Endothelial cell of umbilical vein (primary cell): Measurements from ENCODE around the gene MBTPS2. TPM values are rescaled to one million over a fixed set of nuclear protein-coding genes. Genes with fewer than 3 reads are reported as not detected.

ENCODE experiments used
- BruUV-seq: library from RNA; stranded (reverse); fragments of 400-500 nt; replicated peaks from 2 replicates; lab custom pipeline; 2021; lab: Mats Ljungman, UMichigan
- CTCF ChIA-PET: fragments of 300-600, 350-600 bp; sonication (Branson Sonifier 250); formaldehyde crosslinking; loops from one replicate; lab custom pipeline; 2021; ENCODE audit warnings: antibody characterized with exemption, inconsistent platforms; lab: Charles Lee
- POLR2A ChIA-PET: fragments of 300-600, 350-600 bp; sonication (Branson Sonifier 250); formaldehyde crosslinking; loops from one replicate; lab custom pipeline; 2021; ENCODE audit warnings: antibody characterized with exemption, inconsistent platforms; lab: Charles Lee
- DNase-seq: peaks from one replicate; pipeline ENCODE4 v3.0.0-alpha.2; 2011; ENCODE audit warnings: low read depth, low spot score
- FAIRE-seq: peaks from 2 replicates; lab custom pipeline; 2011; peaks lifted over from hg19 to GRCh38; lab: Jason Lieb, UNC
- H2AFZ ChIP-seq: 2 replicates; pipeline ENCODE4 v1.6.0; 2012; ENCODE audit warnings: low read depth, low read length, control low read depth, inconsistent platforms
- H3K27ac ChIP-seq: 2 replicates; pipeline ENCODE4 v1.5.1; 2011; ENCODE audit warnings: low read depth, mild to moderate bottlenecking, control low read depth, low read length, moderate library complexity; ENCODE audit not compliant: insufficient read depth
- H3K27me3 ChIP-seq, 2 experiments: 2 replicates each; pipeline versions ENCODE4 v1.6.0 to v1.6.1; 2011; ENCODE audit warnings: low read length in 2 of 2, mixed read lengths in 1 of 2; ENCODE audit not compliant: control insufficient read depth in 2 of 2, insufficient read depth in 2 of 2
- H3K36me3 ChIP-seq, 2 experiments: 2 replicates in 1 of 2; 3 replicates in 1 of 2; pipeline ENCODE4 v1.5.1; 2011; ENCODE audit warnings: low read length in 2 of 2, mild to moderate bottlenecking in 1 of 2, moderate library complexity in 1 of 2; ENCODE audit not compliant: control insufficient read depth in 2 of 2, insufficient read depth in 2 of 2; ENCODE audit errors: extremely low read depth in 1 of 2
- H3K4me1 ChIP-seq: 3 replicates; pipeline ENCODE4 v1.5.1; 2011; ENCODE audit warnings: mild to moderate bottlenecking, low read length; ENCODE audit not compliant: control insufficient read depth, insufficient read depth; ENCODE audit errors: extremely low read depth
- H3K4me2 ChIP-seq: 2 replicates; pipeline ENCODE4 v1.6.1; 2011; ENCODE audit warnings: low read length, control low read depth, mixed read lengths; ENCODE audit not compliant: insufficient read depth
- H3K4me3 ChIP-seq, 3 experiments: fragments of 200-600 bp in 1 of 3; sonication (generic), shearing (Covaris generic) in 1 of 3; replicated peaks in 1 of 3; 2 replicates each; pipeline ENCODE4 v1.5.1; 2011 to 2016; ENCODE audit warnings: control low read depth in 3 of 3, low read length in 3 of 3, mild to moderate bottlenecking in 2 of 3, inconsistent platforms in 1 of 3, low read depth in 1 of 3, moderate library complexity in 1 of 3; ENCODE audit not compliant: insufficient read depth in 1 of 3
- H3K79me2 ChIP-seq: 2 replicates; pipeline ENCODE4 v1.6.0; 2012; ENCODE audit warnings: low read length, inconsistent platforms; ENCODE audit not compliant: control insufficient read depth, insufficient read depth
- H3K9ac ChIP-seq: replicated peaks from 2 replicates; pipeline ENCODE3; 2011; ENCODE audit warnings: low read length, control low read depth; ENCODE audit not compliant: insufficient read depth; ENCODE audit errors: extremely low read depth
- H3K9me1 ChIP-seq: replicated peaks from 3 replicates; pipeline ENCODE4 v1.6.0; 2011; ENCODE audit warnings: mild to moderate bottlenecking, low read length; ENCODE audit not compliant: control insufficient read depth, insufficient read depth; ENCODE audit errors: extremely low read depth
- H3K9me3 ChIP-seq: replicated peaks from 2 replicates; pipeline ENCODE4 v1.5.1; 2012; ENCODE audit warnings: low read length, inconsistent platforms; ENCODE audit not compliant: control insufficient read depth, insufficient read depth
- H4K20me1 ChIP-seq: replicated peaks from 2 replicates; pipeline ENCODE3; 2011; ENCODE audit warnings: mild to moderate bottlenecking, low read length; ENCODE audit not compliant: control insufficient read depth, insufficient read depth; ENCODE audit errors: extremely low read depth
- FOS ChIP-seq: IDR thresholded peaks from 2 replicates; pipeline ENCODE4 v1.6.1; 2011; ENCODE audit warnings: mild to moderate bottlenecking, low read length, moderate library complexity, borderline replicate concordance; ENCODE audit not compliant: insufficient read depth
- dilution Hi-C: fragments of 300-500 bp; cut with MboI; formaldehyde crosslinking; loops from one replicate; pipeline ENCODE4 v1.15.0; 2019; ENCODE audit warnings: low sequenced_read_pairs; ENCODE audit not compliant: extremely low pct_ligation_motif_present
- intact Hi-C: fragments of 100-400 bp; cut with micrococcal nuclease; formaldehyde crosslinking; loops from one replicate; pipeline ENCODE4 v1.10.0; 2022
- polyA plus RNA-seq, 4 experiments: library from polyadenylated mRNA; depleted of rRNA in 3 of 4; stranded (reverse) in 3 of 4; unstranded in 1 of 4; fragments of >200 nt; gene quantifications; 2 replicates each; pipeline versions ENCODE4 v1.2.1 to v1.2.3, GENCODE V29; 2011 to 2012; ENCODE audit warnings: missing spikeins in 1 of 4
- small RNA-seq: library from RNA; depleted of rRNA; stranded (forward); fragments of <200 nt; gene quantifications from one replicate; pipeline ENCODE3, GENCODE V24; 2012; ENCODE audit warnings: low replicate concordance, low read depth; ENCODE audit not compliant: insufficient read depth, insufficient read length
- total RNA-seq: library from RNA; stranded (reverse); gene quantifications from 2 replicates; pipeline ENCODE4 v1.2.3, GENCODE V29; 2021

The MBTPS2 gene
- total and polyA plus RNA-seq, 2 donors (not counting 3 experiments of a cell fraction or from before 2014, with no cell fraction given): 11.4 to 16.4 TPM

- DNase-seq (no peak), FAIRE-seq (no peak)
- intact Hi-C loops (no loop called here), dilution Hi-C loops (no loop called here)
- H4K20me1 ChIP-seq: no peaks in the 10 kb centered on the region
- no peaks in the 10 kb centered on the region for H3K27me3 ChIP-seq
- H3K4me2 ChIP-seq: no peak overlapping the region
- no peak overlapping the region for H3K9ac ChIP-seq
- H3K27ac ChIP-seq: no peak overlapping the region
- no peaks in the 10 kb centered on the region for H3K9me3 ChIP-seq
- BruUV-seq: no TSS peak
- H3K4me3 ChIP-seq: no peak overlapping the region
- H3K36me3 ChIP-seq: no peaks in the 10 kb centered on the region
- peaks cover 16% of the 10 kb centered on the region for H3K4me1 ChIP-seq
- no peak overlapping the region for H2AFZ ChIP-seq
- POLR2A ChIA-PET: no interaction called here
- TF ChIP-seq FOS: no peak
- no peaks in the 10 kb centered on the region for H3K9me1 ChIP-seq
- H3K79me2 ChIP-seq: no peaks in the 10 kb centered on the region
- CTCF ChIA-PET: interaction anchor here (1.9 kb wide), 1 partner anchor 51 kb away, joined by 4 read pairs; no protein-coding TSS in a partner anchor
These were observed 95.0 kb downstream of the MBTPS2 start for GRCh38 chrX:21934414-21934813.

Small RNA genes lying within 50 kb of the gene (small RNA-seq; reads per million reads assigned to genes)
- gene U73479.1: not detected

Other genes starting within 250 kb of the MBTPS2 start
- 0.09 TPM in 1 of 2 replicates, not detected in the other for gene KLHL34, start 181.3 kb upstream of the MBTPS2 start, total RNA-seq
- not detected in 2 replicates for gene KLHL34, start 181.3 kb upstream of the MBTPS2 start, polyA plus RNA-seq
- gene SMPX, start 81.5 kb upstream of the MBTPS2 start, total RNA-seq: not detected in 2 replicates
- not detected in 2 replicates for gene SMPX, start 81.5 kb upstream of the MBTPS2 start, polyA plus RNA-seq
- gene YY2, start 16.4 kb downstream of the MBTPS2 start, total RNA-seq: 2.4 and 3.0 TPM in 2 replicates
- 0.59 and 0.86 TPM in 2 replicates for gene YY2, start 16.4 kb downstream of the MBTPS2 start, polyA plus RNA-seq
- gene SMS, start 101.1 kb downstream of the MBTPS2 start, total RNA-seq: 173 and 177 TPM in 2 replicates
- 45.5 and 57.1 TPM in 2 replicates for gene SMS, start 101.1 kb downstream of the MBTPS2 start, polyA plus RNA-seq
- gene PHEX, start 192.7 kb downstream of the MBTPS2 start, total RNA-seq: 0.44 TPM in 2 replicates
- gene PHEX, start 192.7 kb downstream of the MBTPS2 start, polyA plus RNA-seq: 0.07 and 0.10 TPM in 2 replicates